Ascending aorta (tissue), 2 donors: Measurements from ENCODE around the gene CEP55. TPM values are rescaled to one million over a fixed set of nuclear protein-coding genes. Genes with fewer than 3 reads are reported as not detected.

ENCODE experiments used
- DNase-seq, 2 donors: peaks; one replicate each; pipeline ENCODE4 v3.0.0-alpha.2; 2019; ENCODE audit warnings: low spot score in 2 of 2
- H3K27ac ChIP-seq, 2 donors: fragments of 200-600 bp; sonication (generic); one replicate each; pipeline ENCODE4 v1.5.1; 2016 to 2017; ENCODE audit warnings: mild to moderate bottlenecking in 1 of 2
- H3K27me3 ChIP-seq: fragments of 200-600 bp; sonication (generic); one replicate; pipeline ENCODE4 v1.5.1; 2017
- H3K36me3 ChIP-seq, 2 donors: fragments of 200-600 bp; sonication (generic); one replicate each; pipeline ENCODE4 v1.5.1; 2016
- H3K4me1 ChIP-seq, 2 donors: fragments of 200-600 bp; sonication (generic); one replicate each; pipeline ENCODE4 v1.5.1; 2016 to 2017; ENCODE audit warnings: mild to moderate bottlenecking in 1 of 2
- H3K4me3 ChIP-seq, 2 donors: fragments of 200-600 bp; sonication (generic); one replicate each; pipeline ENCODE4 v1.5.1; 2016 to 2017; ENCODE audit warnings: mild to moderate bottlenecking in 1 of 2
- H3K9me3 ChIP-seq, 2 donors: fragments of 200-600 bp; sonication (generic); one replicate each; pipeline ENCODE4 v1.5.1; 2016
- intact Hi-C: fragments of 100-400 bp; cut with DNase I; formaldehyde crosslinking; loops from one replicate; pipeline ENCODE4 v1.15.1; 2023
- total RNA-seq: library from RNA; depleted of rRNA; stranded (reverse); fragments of >200 nt; gene quantifications from one replicate; pipeline ENCODE4 v1.1.0, GENCODE V29; 2016
- TF ChIP-seq, protein P1 (sequence below), 3 experiments: fragments of 200-600 bp in 2 of 3; fragments of 450-650 bp in 1 of 3; sonication (generic) in 2 of 3; IDR thresholded peaks; one replicate each; pipeline ENCODE4 v1.5.1; 2016 to 2019; ENCODE audit warnings: antibody characterized with exemption in 3 of 3, mild to moderate bottlenecking in 1 of 3, moderate library complexity in 1 of 3

CEP55 gene
- total RNA-seq, 1 donor from 2014 or later = not detected

DNA sequence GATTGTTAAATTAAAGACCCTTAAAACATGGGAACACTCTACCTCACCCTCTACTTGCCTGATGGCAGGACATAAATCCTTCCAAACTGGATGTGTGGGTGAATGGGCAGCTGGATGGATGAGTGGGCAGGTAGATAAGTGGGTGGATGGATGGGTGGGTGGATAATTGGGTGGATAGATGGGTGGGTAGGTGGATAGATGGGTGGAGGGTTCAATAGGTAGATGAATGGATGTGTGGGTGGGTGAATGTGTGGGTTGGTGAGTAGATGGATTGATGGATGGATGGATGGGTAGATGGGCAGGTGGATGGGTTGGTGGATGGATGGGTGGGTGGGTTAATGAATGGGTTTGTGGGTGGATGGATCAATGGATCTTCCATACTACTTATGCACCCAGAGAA lies 51.1 kb downstream of the CEP55 start:
- intact Hi-C loops = loop anchor here (10.0 kb wide), 1 partner anchor 267 kb away; no protein-coding TSS in a partner anchor
- Histone ChIP-seq H3K27me3 (no peaks in the 10 kb centered on the region), H3K27ac (no peak overlapping the region), H3K4me1 (no peaks in the 10 kb centered on the region), H3K9me3 (no peaks in the 10 kb centered on the region), H3K4me3 (no peak overlapping the region), H3K36me3 (no peaks in the 10 kb centered on the region)
- TF ChIP-seq, protein P1, sequence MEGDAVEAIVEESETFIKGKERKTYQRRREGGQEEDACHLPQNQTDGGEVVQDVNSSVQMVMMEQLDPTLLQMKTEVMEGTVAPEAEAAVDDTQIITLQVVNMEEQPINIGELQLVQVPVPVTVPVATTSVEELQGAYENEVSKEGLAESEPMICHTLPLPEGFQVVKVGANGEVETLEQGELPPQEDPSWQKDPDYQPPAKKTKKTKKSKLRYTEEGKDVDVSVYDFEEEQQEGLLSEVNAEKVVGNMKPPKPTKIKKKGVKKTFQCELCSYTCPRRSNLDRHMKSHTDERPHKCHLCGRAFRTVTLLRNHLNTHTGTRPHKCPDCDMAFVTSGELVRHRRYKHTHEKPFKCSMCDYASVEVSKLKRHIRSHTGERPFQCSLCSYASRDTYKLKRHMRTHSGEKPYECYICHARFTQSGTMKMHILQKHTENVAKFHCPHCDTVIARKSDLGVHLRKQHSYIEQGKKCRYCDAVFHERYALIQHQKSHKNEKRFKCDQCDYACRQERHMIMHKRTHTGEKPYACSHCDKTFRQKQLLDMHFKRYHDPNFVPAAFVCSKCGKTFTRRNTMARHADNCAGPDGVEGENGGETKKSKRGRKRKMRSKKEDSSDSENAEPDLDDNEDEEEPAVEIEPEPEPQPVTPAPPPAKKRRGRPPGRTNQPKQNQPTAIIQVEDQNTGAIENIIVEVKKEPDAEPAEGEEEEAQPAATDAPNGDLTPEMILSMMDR (IDR thresholded peaks at IDR 0.05) = no peak
- DNase-seq = no peak

DNA sequence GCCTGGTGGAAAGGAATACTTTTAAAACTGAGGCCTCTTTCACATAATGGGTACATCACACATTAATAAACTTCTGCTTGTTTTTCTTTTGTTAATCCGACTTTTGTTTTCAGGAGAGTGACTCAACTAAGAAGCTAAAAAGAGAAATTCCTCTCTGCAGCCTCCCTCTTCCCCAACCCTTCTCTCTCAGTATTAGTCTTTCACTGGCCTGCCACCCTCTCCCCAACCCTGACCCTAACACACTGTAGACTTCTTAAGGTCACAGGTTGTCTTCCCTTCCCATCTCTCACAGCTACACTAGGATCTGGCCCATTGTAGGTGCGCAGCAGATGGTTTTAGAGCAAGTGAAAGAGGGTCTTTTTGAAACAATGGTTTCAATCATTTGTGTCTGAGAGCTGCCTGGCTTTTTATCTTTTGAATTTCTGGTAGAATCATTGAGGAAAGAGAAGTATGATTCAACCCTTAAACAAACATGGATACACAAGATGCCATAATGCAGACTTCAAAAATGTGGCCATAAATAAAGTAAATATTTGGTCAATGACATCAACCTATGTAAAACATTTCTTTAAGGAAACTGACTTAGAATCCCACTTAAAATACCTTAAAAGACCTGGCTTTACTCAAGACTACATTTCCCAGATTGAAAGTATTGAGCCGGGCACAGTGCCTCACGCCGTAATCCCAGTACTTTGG lies 52.1 kb downstream of the CEP55 start:
- Histone ChIP-seq H3K27me3 (no peaks in the 10 kb centered on the region), H3K9me3 (no peaks in the 10 kb centered on the region), H3K4me3 (no peak overlapping the region), H3K36me3 (no peaks in the 10 kb centered on the region), H3K4me1 (no peaks in the 10 kb centered on the region), H3K27ac (no peak overlapping the region)
- DNase-seq = no peak
- TF ChIP-seq, protein P1 (IDR thresholded peaks at IDR 0.05) = no peak
- intact Hi-C loops = loop anchor here (10.0 kb wide), 1 partner anchor 266 kb away; no protein-coding TSS in a partner anchor

DNA sequence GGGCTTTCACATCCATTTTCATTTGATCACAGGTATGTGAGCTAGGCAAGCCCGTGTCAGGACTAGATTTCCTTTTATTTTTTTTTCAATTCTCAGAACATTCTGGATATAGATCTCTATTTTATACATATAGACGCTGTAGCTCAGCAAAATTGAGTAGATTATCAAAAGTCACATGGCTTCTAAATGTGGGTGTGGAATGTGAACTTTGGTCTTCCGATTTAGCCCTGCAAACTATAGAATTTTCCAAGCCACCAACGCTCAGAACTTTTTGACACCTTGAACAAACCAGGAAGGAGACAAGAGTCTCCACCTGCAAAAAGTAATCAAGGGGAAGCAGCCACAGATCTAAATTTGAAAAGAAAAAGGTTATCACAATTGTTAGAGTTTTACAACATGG lies 54.2 kb downstream of the CEP55 start:
- no peak overlapping the region for H3K27ac ChIP-seq
- intact Hi-C loops = no loop called here

DNA sequence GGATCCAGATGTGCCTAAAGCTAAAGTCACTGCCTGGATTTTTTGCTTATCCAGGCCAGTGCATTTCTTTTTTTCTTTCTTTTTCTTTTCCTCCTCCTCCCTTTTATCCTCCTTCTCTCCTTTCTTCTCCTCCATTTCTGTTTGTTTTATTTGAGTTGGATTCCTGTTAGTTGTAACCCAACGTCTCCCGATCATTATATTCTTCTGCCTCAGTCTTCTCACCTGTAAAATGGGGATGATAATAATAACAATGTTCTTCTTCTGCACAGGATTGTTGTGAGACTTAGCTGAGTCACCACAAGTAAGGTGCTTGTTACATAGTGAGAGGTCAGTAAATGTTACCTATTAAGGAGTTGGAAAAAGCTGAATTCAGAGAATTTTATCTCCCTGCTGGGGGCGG lies 56.4 kb downstream of the CEP55 start:
- intact Hi-C loops = no loop called here

More for the DNA sequence above, 54.2 kb downstream of the CEP55 start:
- no peak for DNase-seq
- Histone ChIP-seq H3K27me3 (no peaks in the 10 kb centered on the region), H3K9me3 (no peaks in the 10 kb centered on the region), H3K4me1 (no peaks in the 10 kb centered on the region), H3K4me3 (no peak overlapping the region), H3K36me3 (no peaks in the 10 kb centered on the region)
- TF ChIP-seq, protein P1 (IDR thresholded peaks at IDR 0.05) = no peak

DNA sequence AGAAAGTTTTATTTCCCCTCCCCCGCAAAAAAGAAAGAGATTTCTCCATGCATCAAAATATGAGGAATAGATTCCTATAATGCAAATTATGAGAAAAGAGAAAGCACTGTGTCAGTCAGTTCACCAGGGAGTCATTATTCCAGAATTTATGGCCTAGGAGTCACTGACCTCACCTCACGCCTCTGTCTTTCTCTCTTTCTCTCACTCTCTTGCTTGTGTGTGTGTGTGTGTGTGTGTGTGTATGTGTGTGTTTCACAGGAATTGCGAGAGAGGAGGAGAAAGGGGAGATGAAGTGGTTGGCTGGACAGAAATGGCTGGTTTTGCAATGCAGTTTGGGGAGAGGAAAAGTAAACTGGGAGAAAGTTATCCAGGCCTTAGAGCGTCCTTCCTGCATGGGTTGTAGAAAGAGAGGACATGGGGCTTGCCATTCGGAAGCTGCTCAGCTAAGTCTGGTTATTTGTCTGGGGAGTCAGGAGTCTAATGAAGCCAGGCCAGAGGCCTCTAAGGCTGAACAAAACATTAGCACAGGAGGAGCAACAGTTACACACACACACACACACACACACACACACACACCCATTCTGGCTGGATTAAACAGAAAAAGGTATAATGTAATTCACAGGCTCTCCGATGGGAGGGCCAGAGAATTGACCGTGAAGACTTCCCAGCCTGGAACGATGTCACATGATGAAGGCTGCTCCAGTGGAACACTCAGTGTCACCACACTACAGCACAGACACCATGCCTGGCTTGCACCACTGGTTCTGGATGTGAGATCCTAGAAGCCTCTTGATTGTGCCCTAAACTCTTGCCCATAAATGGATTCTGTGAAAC lies 57.3 kb downstream of the CEP55 start:
- Histone ChIP-seq H3K36me3 (no peaks in the 10 kb centered on the region), H3K4me1 (no peaks in the 10 kb centered on the region), H3K27ac (no peak overlapping the region), H3K27me3 (no peaks in the 10 kb centered on the region), H3K4me3 (no peak overlapping the region), H3K9me3 (no peaks in the 10 kb centered on the region)
- TF ChIP-seq, protein P1 (IDR thresholded peaks at IDR 0.05) = no peak
- no peak for DNase-seq
- intact Hi-C loops = no loop called here

More for the DNA sequence above, 56.4 kb downstream of the CEP55 start:
- DNase-seq = no peak
- no peaks in the 10 kb centered on the region for H3K4me1 ChIP-seq
- H3K27ac ChIP-seq = no peak overlapping the region
- TF ChIP-seq, protein P1 (IDR thresholded peaks at IDR 0.05) = no peak
- H3K27me3 ChIP-seq = no peaks in the 10 kb centered on the region
- H3K36me3 ChIP-seq = no peaks in the 10 kb centered on the region
- H3K4me3 ChIP-seq = no peak overlapping the region
- no peaks in the 10 kb centered on the region for H3K9me3 ChIP-seq
